Measurements from ENCODE around the gene MTRF1. TPM values are rescaled to one million over a fixed set of nuclear protein-coding genes. Genes with fewer than 3 reads are reported as not detected.
"Not testable (repeated sequence)": the region's sequence is repeated elsewhere in the genome, so short reads cannot be mapped to it uniquely, and the experiment has no call there.

The MTRF1 gene
- total RNA-seq, 1 donor from 2014 or later, result 17.2 TPM

- Mint-ChIP-seq H3K27me3 (ENCODE audit: low read depth) (no peaks in the 10 kb centered on the region), H3K4me3 (no peak overlapping the region), H3K4me1 (no peaks in the 10 kb centered on the region), H3K27ac (no peak overlapping the region), H3K36me3 (no peaks in the 10 kb centered on the region), H3K9me3 (peaks cover 12% of the 10 kb centered on the region)
- no peak for TF ChIP-seq CTCF (IDR thresholded peaks at IDR 0.05; ENCODE audit: unreplicated experiment)
- no peak for DNase-seq (ENCODE audit: low spot score in 2 of 2, unreplicated experiment in 2 of 2)
These were observed 81.1 kb downstream of the MTRF1 start for GRCh38 chr13:41182231-41182630.

- H3K9me3 Mint-ChIP-seq, result peaks cover 31% of the 10 kb centered on the region
- no peaks in the 10 kb centered on the region for H3K4me1 Mint-ChIP-seq
- H3K27ac Mint-ChIP-seq, result no peak overlapping the region
- peaks cover 14% of the 10 kb centered on the region for H3K36me3 Mint-ChIP-seq
- no peak overlapping the region for H3K4me3 Mint-ChIP-seq
- no peaks in the 10 kb centered on the region for H3K27me3 Mint-ChIP-seq (ENCODE audit: low read depth)
- TF ChIP-seq CTCF (IDR thresholded peaks at IDR 0.05; ENCODE audit: unreplicated experiment), result no peak
- DNase-seq (ENCODE audit: low spot score in 2 of 2, unreplicated experiment in 2 of 2), result no peak
These were observed 83.7 kb downstream of the MTRF1 start for GRCh38 chr13:41179593-41180250.

GRCh38 chr13:41178040-41178439, 85.3 kb downstream of the MTRF1 start:
- peaks cover 39% of the 10 kb centered on the region for H3K9me3 Mint-ChIP-seq
- no peaks in the 10 kb centered on the region for H3K4me1 Mint-ChIP-seq
- no peak for DNase-seq (ENCODE audit: low spot score in 2 of 2, unreplicated experiment in 2 of 2)
- H3K27me3 Mint-ChIP-seq (ENCODE audit: low read depth), result no peaks in the 10 kb centered on the region
- H3K27ac Mint-ChIP-seq, result no peak overlapping the region
- H3K36me3 Mint-ChIP-seq, result peaks cover 16% of the 10 kb centered on the region
- H3K4me3 Mint-ChIP-seq, result no peak overlapping the region
- TF ChIP-seq CTCF (IDR thresholded peaks at IDR 0.05; ENCODE audit: unreplicated experiment), result no peak

GRCh38 chr13:41177616-41178015, 85.8 kb downstream of the MTRF1 start:
- no peaks in the 10 kb centered on the region for H3K4me1 Mint-ChIP-seq
- no peak overlapping the region for H3K27ac Mint-ChIP-seq
- peaks cover 43% of the 10 kb centered on the region for H3K9me3 Mint-ChIP-seq
- no peak overlapping the region for H3K4me3 Mint-ChIP-seq
- no peak for TF ChIP-seq CTCF (IDR thresholded peaks at IDR 0.05; ENCODE audit: unreplicated experiment)
- H3K27me3 Mint-ChIP-seq (ENCODE audit: low read depth), result no peaks in the 10 kb centered on the region
- peaks cover 16% of the 10 kb centered on the region for H3K36me3 Mint-ChIP-seq
- no peak for DNase-seq (ENCODE audit: low spot score in 2 of 2, unreplicated experiment in 2 of 2)

- DNase-seq (ENCODE audit: low spot score in 2 of 2, unreplicated experiment in 2 of 2); H3K4me1 Mint-ChIP-seq; H3K4me3 Mint-ChIP-seq; H3K27ac Mint-ChIP-seq; H3K27me3 Mint-ChIP-seq (ENCODE audit: low read depth): not testable (repeated sequence)
- Mint-ChIP-seq H3K9me3 (peaks cover 45% of the 10 kb centered on the region), H3K36me3 (peaks cover 16% of the 10 kb centered on the region)
These were observed 87.8 kb downstream of the MTRF1 start for GRCh38 chr13:41175576-41175975.

Other genes with a start within 250 kb of the MTRF1 start
- gene ELF1, start 244.3 kb downstream of the MTRF1 start, total RNA-seq, result 76.9 to 78.0 TPM (median 77.4 TPM) in 3 replicates
- gene WBP4, start 202.1 kb downstream of the MTRF1 start, total RNA-seq, result 9.2 to 9.5 TPM (median 9.4 TPM) in 3 replicates
- 10.2 to 11.3 TPM (median 10.4 TPM) in 3 replicates for gene KBTBD6, start 130.8 kb downstream of the MTRF1 start, total RNA-seq
- gene KBTBD7, start 69.0 kb downstream of the MTRF1 start, total RNA-seq, result 10.7 to 11.7 TPM (median 11.1 TPM) in 3 replicates
- 36.2 to 40.0 TPM (median 37.6 TPM) in 3 replicates for gene NAA16, start 47.7 kb upstream of the MTRF1 start, total RNA-seq
- gene RGCC, start 194.0 kb upstream of the MTRF1 start, total RNA-seq, result 0.85 to 2.1 TPM (median 1.9 TPM) in 3 replicates